HepG2 (cell line): Measurements from ENCODE around the gene OR52W1. TPM values are rescaled to one million over a fixed set of nuclear protein-coding genes. Genes with fewer than 3 reads are reported as not detected.

Experiments used
- CBFB ChIP-seq: sonication (generic); formaldehyde crosslinking; IDR thresholded peaks from 2 replicates; pipeline ENCODE4 v1.4.0; 2020; ENCODE audit warnings: missing genetic modification reagents
- JUND ChIP-seq: sonication (generic); formaldehyde crosslinking; IDR thresholded peaks from 2 replicates; pipeline ENCODE4 v1.8.0; 2022; ENCODE audit warnings: mild to moderate bottlenecking, missing genetic modification reagents
- MAFF ChIP-seq: IDR thresholded peaks from 2 replicates; pipeline ENCODE4 v1.6.1; 2011; ENCODE audit warnings: low read depth, low read length, improper control_type of control experiment
- NONO ChIP-seq, 2 experiments: fragments of 450-650 bp in 1 of 2; sonication (generic) in 1 of 2; formaldehyde crosslinking in 1 of 2; IDR thresholded peaks in 1 of 2; conservative IDR thresholded peaks in 1 of 2; 2 replicates each; pipeline versions ENCODE4 v1.6.1 to v1.8.0; 2017 to 2022; ENCODE audit warnings: mild to moderate bottlenecking in 1 of 2, missing genetic modification reagents in 1 of 2, moderate library complexity in 1 of 2
- NR3C1 ChIP-seq: sonication (generic); formaldehyde crosslinking; IDR thresholded peaks from 2 replicates; pipeline ENCODE4 v1.4.0; 2020; ENCODE audit warnings: missing genetic modification reagents
- PHF21A ChIP-seq: sonication (generic); formaldehyde crosslinking; IDR thresholded peaks from 2 replicates; pipeline ENCODE4 v1.5.0; 2020; ENCODE audit warnings: mild to moderate bottlenecking, missing genetic modification reagents
- SAP130 ChIP-seq: IDR thresholded peaks from 2 replicates; pipeline ENCODE4 v1.6.1; 2016; ENCODE audit warnings: low read depth
- SMAD3 ChIP-seq: sonication (generic); formaldehyde crosslinking; IDR thresholded peaks from 2 replicates; pipeline ENCODE4 v1.4.0; 2020; ENCODE audit warnings: missing genetic modification reagents
- TCF12 ChIP-seq, 2 experiments: fragments of 450-650 bp in 1 of 2; sonication (generic) in 1 of 2; formaldehyde crosslinking in 1 of 2; IDR thresholded peaks; 2 replicates each; pipeline versions ENCODE4 v1.6.1 to v1.8.0; 2017 to 2022; ENCODE audit warnings: antibody characterized with exemption in 1 of 2, mild to moderate bottlenecking in 1 of 2, missing genetic modification reagents in 1 of 2, moderate library complexity in 1 of 2
- THAP7 ChIP-seq: sonication (generic); formaldehyde crosslinking; IDR thresholded peaks from 2 replicates; pipeline ENCODE4 v1.8.1; 2023; ENCODE audit warnings: mild to moderate bottlenecking, missing genetic modification reagents
- THAP8 ChIP-seq: sonication (generic); formaldehyde crosslinking; IDR thresholded peaks from 2 replicates; pipeline ENCODE4 v1.5.1; 2020; ENCODE audit warnings: missing genetic modification reagents, mild to moderate bottlenecking, borderline replicate concordance
- ZNF296 ChIP-seq: sonication (generic); formaldehyde crosslinking; conservative IDR thresholded peaks from 2 replicates; pipeline ENCODE4 v1.5.0; 2020; ENCODE audit warnings: mild to moderate bottlenecking, missing genetic modification reagents
- ZNF460 ChIP-seq: sonication (generic); formaldehyde crosslinking; IDR thresholded peaks from 2 replicates; pipeline ENCODE4 v1.5.1; 2020; ENCODE audit warnings: missing genetic modification reagents, mild to moderate bottlenecking, borderline replicate concordance
- ZNF780A ChIP-seq: sonication (generic); formaldehyde crosslinking; IDR thresholded peaks from 2 replicates; pipeline ENCODE4 v1.8.0; 2022; ENCODE audit warnings: mild to moderate bottlenecking, missing genetic modification reagents, moderate library complexity
- ZZZ3 ChIP-seq: sonication (generic); formaldehyde crosslinking; IDR thresholded peaks from 2 replicates; pipeline ENCODE4 v1.4.0; 2020; ENCODE audit warnings: missing genetic modification reagents, mild to moderate bottlenecking, borderline replicate concordance
- polyA plus RNA-seq, 8 experiments: library from polyadenylated mRNA; depleted of rRNA in 3 of 8; stranded (reverse) in 7 of 8; unstranded in 1 of 8; fragments of >200 nt; fragmentation: Illumina TruSeq in 4 of 8; extraction: Trizol in 4 of 8; gene quantifications; 2 replicates each; pipeline versions ENCODE4 v1.2.1 to v1.2.3, GENCODE V29; 2011 to 2016; ENCODE audit warnings: low read depth in 4 of 8, missing spikeins in 1 of 8, mixed read lengths in 1 of 8; ENCODE audit not compliant: insufficient read depth in 1 of 8
- total RNA-seq, 5 experiments: library from RNA; depleted of rRNA; stranded (reverse); fragments of >200 nt; fragmentation: Illumina TruSeq; extraction: Trizol; gene quantifications; 2 replicates each; pipeline ENCODE4 v1.2.3, GENCODE V29; 2016; ENCODE audit warnings: low read depth in 1 of 5
- TF ChIP-seq, protein P1 (sequence below): sonication (generic); formaldehyde crosslinking; IDR thresholded peaks from 2 replicates; pipeline ENCODE4 v1.8.1; 2023; ENCODE audit warnings: mild to moderate bottlenecking, moderate library complexity, missing genetic modification reagents
- TF ChIP-seq, protein P2 (sequence below): conservative IDR thresholded peaks from 2 replicates; pipeline ENCODE4 v1.6.1; 2018; ENCODE audit warnings: missing genetic modification reagents
- TF ChIP-seq, protein P3 (sequence below): sonication (generic); formaldehyde crosslinking; conservative IDR thresholded peaks from 2 replicates; pipeline ENCODE4 v1.8.0; 2022; ENCODE audit warnings: mild to moderate bottlenecking, moderate library complexity, missing genetic modification reagents
- TF ChIP-seq, protein P4 (sequence below): sonication (generic); formaldehyde crosslinking; IDR thresholded peaks from 2 replicates; pipeline ENCODE4 v1.5.0; 2020; ENCODE audit warnings: missing genetic modification reagents, mild to moderate bottlenecking, borderline replicate concordance
- TF ChIP-seq, protein P5 (sequence below): sonication (generic); formaldehyde crosslinking; IDR thresholded peaks from 2 replicates; pipeline ENCODE4 v1.8.1; 2022; ENCODE audit warnings: mild to moderate bottlenecking, missing genetic modification reagents

Gene OR52W1
- total and polyA plus RNA-seq, 2 of the 13 experiments (the other 11 are each of a cell fraction or from before 2014, with no cell fraction given) = not detected

- TF ChIP-seq CBFB (CRISPR knock-in tag) (no peak), MAFF (no peak), NR3C1 (CRISPR knock-in tag) (no peak), SMAD3 (CRISPR knock-in tag) (no peak), NONO (IDR thresholded peaks at IDR 0.05) (no peak), NONO (CRISPR knock-in tag; conservative IDR thresholded peaks at IDR 0.05) (peak; percentile 79), THAP8 (CRISPR knock-in tag) (no peak), THAP7 (CRISPR knock-in tag) (peak; percentile 65; the same call in 1 of the 2 replicates), SAP130 (CRISPR knock-in tag) (peak; percentile 98), ZNF780A (CRISPR knock-in tag) (no peak), ZZZ3 (CRISPR knock-in tag) (0 out of 2 replicates have a peak, but pooled peaks have one; percentile 30), TCF12 (IDR thresholded peaks at IDR 0.05) (no peak), TCF12 (CRISPR knock-in tag; IDR thresholded peaks at IDR 0.05) (no peak), ZNF296 (CRISPR knock-in tag) (no peak), PHF21A (no peak; the same call in 1 of the 2 replicates), ZNF460 (CRISPR knock-in tag) (no peak), JUND (CRISPR knock-in tag) (no peak)
- TF ChIP-seq, protein P1, sequence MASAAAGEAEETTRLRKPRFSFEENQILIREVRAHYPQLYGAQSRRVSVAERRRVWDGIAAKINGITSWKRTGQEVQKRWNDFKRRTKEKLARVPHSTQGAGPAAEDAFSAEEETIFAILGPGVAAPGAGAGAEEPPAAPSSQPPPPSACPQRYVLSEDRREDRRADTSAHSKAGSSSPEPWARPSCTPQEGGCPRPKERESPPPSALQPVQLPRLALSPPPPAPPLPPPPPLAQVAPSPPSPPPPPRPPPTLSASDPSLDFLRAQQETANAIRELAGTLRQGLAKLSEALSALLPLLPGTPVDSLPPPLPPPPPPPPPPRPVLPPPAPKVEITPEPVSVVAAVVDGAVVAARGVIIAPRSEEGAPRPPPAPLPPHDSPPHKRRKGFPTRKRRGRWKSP (CRISPR knock-in tag) = peak; percentile 62; the same call in 1 of the 2 replicates
- TF ChIP-seq, protein P2, sequence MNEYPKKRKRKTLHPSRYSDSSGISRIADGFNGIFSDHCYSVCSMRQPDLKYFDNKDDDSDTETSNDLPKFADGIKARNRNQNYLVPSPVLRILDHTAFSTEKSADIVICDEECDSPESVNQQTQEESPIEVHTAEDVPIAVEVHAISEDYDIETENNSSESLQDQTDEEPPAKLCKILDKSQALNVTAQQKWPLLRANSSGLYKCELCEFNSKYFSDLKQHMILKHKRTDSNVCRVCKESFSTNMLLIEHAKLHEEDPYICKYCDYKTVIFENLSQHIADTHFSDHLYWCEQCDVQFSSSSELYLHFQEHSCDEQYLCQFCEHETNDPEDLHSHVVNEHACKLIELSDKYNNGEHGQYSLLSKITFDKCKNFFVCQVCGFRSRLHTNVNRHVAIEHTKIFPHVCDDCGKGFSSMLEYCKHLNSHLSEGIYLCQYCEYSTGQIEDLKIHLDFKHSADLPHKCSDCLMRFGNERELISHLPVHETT (CRISPR knock-in tag) = no peak
- TF ChIP-seq, protein P3, sequence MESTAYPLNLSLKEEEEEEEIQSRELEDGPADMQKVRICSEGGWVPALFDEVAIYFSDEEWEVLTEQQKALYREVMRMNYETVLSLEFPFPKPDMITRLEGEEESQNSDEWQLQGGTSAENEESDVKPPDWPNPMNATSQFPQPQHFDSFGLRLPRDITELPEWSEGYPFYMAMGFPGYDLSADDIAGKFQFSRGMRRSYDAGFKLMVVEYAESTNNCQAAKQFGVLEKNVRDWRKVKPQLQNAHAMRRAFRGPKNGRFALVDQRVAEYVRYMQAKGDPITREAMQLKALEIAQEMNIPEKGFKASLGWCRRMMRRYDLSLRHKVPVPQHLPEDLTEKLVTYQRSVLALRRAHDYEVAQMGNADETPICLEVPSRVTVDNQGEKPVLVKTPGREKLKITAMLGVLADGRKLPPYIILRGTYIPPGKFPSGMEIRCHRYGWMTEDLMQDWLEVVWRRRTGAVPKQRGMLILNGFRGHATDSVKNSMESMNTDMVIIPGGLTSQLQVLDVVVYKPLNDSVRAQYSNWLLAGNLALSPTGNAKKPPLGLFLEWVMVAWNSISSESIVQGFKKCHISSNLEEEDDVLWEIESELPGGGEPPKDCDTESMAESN (CRISPR knock-in tag) = peak; percentile 86; the same call in 1 of the 2 replicates
- TF ChIP-seq, protein P4, sequence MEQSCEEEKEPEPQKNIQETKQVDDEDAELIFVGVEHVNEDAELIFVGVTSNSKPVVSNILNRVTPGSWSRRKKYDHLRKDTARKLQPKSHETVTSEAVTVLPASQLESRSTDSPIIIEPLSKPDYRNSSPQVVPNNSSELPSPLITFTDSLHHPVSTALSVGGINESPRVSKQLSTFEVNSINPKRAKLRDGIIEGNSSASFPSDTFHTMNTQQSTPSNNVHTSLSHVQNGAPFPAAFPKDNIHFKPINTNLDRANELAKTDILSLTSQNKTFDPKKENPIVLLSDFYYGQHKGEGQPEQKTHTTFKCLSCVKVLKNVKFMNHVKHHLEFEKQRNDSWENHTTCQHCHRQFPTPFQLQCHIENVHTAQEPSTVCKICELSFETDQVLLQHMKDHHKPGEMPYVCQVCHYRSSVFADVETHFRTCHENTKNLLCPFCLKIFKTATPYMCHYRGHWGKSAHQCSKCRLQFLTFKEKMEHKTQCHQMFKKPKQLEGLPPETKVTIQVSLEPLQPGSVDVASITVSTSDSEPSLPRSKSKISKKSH (CRISPR knock-in tag) = 0 out of 2 replicates have a peak, but pooled peaks have one; percentile 33
- TF ChIP-seq, protein P5, sequence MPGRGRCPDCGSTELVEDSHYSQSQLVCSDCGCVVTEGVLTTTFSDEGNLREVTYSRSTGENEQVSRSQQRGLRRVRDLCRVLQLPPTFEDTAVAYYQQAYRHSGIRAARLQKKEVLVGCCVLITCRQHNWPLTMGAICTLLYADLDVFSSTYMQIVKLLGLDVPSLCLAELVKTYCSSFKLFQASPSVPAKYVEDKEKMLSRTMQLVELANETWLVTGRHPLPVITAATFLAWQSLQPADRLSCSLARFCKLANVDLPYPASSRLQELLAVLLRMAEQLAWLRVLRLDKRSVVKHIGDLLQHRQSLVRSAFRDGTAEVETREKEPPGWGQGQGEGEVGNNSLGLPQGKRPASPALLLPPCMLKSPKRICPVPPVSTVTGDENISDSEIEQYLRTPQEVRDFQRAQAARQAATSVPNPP (CRISPR knock-in tag) = no peak
Observed at GRCh38 chr11:6234387-6235107, 35.5 kb downstream of the OR52W1 start, which contains the start of gene FHIP1B (continued).
